TTC549 (cell line): ENCODE measurements around the gene CFAP45.

Experiments
- FAIRE-seq: peaks from 2 replicates; lab custom pipeline; 2012; peaks lifted over from hg19 to GRCh38; lab: Jason Lieb, UNC

Gene CFAP45

GRCh38 chr1:159935719-159936272 is 35.8 kb upstream of the CFAP45 start:
- FAIRE-seq, result no peak

GRCh38 chr1:159935305-159935704 is 35.3 kb upstream of the CFAP45 start:
- FAIRE-seq, result no peak

DNA sequence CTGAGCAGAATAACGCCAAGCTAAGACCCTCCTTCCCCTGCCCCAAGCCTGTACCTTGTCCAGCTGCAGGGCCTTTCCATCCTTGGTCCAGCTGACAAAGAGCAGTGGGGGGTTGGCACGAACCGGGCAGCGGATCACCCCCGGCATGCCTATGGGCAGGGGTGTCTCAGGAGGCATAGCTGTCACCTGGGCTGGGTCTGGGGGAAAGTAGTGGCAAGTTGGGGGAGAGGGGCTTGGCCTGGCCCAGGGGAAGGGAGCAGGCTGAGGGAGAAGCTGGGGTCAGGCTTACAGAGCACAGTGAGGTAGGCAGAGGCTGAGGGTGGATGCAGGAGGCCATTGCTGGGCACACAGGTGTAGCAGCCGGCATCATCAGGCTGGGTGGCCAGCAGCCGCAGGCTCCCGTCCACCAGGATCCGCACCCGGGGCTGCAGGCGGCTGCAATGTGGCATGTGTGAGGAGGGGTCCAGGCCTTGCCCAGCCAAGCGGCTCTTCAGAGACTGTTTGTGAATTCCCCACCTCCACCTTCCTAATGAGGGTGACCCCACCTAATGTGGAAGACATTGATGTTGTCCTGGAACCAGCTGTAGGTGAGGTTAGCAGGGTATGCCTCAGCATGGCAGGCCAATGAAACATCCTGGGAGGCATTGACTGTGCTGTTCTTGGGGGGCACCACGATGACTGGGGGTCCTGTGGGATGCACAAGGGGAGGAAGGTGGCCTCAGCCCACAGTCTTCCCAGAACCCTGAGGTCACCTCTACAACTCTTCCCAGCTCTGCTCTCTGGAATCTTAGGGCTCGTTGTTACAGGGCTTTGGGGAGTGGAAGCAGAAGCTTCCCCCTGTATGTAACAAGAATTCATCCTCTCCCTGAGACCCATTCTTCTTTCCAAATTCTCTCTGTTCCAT is 34.4 kb upstream of the CFAP45 start:
- no peak for FAIRE-seq

DNA sequence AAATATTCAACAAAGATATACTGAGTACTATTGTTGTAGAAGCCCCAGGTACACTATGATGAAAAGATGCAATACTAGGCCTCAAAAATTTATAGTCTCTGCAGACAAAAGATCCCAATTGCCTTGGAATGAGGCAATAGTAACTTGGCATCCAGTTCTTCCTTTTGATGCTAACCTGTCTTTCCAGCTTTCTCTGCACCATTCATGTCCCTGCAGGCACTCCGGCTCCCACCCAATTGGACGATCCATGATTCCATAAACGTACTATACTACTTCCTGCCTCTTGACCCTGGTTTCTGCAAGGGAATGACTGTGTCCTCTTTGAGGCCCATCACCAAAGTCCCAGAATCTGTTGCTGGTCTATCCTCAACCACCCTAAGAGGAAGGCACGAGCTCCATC is 33.4 kb upstream of the CFAP45 start:
- FAIRE-seq, result no peak

DNA sequence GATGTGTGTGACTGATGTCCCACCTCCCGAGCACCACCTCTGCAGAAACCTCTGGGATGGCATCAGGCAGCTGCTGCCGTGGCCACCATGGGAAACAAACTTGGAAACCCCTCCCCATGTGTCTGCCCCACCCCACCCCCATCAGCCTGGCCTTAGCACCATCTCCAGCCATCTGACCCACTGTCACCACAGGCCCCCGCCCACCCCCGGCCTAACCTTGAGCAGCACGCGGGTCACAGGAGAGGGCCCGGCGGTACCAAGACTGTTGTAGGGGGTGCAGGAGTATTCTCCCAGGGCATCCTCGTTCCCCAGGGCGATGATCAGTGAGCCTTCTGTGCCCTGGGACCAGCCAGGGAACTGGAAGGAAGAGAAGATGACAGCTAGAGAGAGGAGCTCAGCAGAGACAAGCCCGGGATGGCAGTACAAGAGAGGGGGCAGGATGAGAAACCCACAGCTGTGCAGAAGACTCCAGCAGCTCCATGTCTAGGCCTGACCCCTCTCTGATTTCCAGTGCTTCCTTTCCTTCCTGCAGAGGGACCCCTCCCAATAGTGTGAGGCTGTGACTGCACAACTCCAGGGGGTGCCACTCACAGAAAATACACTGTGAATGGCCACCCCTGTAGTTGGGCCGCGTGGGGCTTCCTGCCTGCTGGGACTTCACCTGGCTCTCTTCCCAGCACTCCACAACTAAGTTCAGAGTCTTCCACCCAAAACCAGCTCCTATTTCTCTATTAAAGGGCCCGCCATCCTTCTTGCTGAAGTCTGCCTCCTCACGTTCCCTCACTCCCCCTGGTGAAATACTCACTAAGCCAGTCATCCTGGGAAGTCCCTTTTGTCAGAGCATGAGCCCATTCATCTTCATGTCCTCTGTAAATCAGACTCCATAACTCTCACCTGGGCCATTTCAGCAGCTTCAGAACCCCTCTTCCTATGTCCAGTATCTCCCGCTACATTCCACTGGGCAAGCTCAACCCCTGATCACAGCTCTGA is 32.6 kb upstream of the CFAP45 start:
- FAIRE-seq, result no peak

GRCh38 chr1:159931795-159932173 is 31.8 kb upstream of the CFAP45 start:
- no peak for FAIRE-seq

- FAIRE-seq, result no peak
Observed at GRCh38 chr1:159931101-159931794, 31.3 kb upstream of the CFAP45 start.

- no peak for FAIRE-seq
Observed at GRCh38 chr1:159930634-159931033, 30.7 kb upstream of the CFAP45 start.

- FAIRE-seq, result no peak
Observed at GRCh38 chr1:159930216-159930615, 30.3 kb upstream of the CFAP45 start.

DNA sequence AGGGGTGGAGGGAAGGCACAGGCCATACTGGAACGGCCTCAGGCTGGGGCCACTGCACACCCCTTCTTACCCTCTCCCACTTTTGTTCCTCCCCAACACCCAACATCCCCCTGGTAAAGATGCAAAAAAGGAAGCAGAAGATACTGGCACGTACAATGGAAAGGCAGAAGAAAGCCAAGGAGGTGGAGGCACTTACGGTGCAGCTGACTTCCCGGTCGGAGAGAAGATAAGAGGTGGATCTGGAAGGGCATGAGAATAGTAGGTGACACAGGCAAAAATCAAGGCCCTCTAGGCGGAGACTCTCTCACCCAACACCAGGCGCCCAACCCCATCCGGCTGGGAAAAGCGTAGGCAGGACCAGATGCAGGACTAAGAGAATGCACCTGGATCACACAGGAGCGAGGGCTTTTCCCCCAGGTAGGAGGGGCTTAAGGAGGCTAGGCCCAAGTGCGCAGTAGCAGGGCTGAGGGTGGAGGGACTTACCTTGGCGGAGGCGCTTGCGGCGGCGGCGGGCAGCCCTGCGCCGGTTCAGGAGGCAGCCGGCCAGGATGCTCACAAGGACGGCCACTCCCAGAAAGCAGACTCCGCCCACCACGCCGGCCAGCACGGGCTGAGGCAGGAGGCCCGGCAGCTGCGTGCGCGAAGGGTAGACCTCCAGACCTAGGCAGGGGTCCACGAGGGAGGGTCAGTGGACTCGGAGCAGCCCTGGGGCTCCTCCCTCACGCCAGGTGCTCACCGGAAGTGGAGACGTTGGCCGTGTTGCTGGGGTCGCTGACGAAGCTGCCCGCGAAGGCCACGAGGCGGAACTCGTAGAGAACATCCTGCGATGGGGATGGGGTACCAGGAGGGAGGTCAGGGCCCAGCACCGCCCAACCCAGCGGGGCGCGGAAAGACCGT is 29.4 kb upstream of the CFAP45 start:
- FAIRE-seq, result no peak

- no peak for FAIRE-seq
Observed at GRCh38 chr1:159928491-159929050, 28.6 kb upstream of the CFAP45 start.

GRCh38 chr1:159927849-159928431 is 28.0 kb upstream of the CFAP45 start:
- FAIRE-seq, result no peak

GRCh38 chr1:159927211-159927848 is 27.4 kb upstream of the CFAP45 start:
- no peak for FAIRE-seq

- no peak for FAIRE-seq
Observed at GRCh38 chr1:159925719-159926078, 25.7 kb upstream of the CFAP45 start.

DNA sequence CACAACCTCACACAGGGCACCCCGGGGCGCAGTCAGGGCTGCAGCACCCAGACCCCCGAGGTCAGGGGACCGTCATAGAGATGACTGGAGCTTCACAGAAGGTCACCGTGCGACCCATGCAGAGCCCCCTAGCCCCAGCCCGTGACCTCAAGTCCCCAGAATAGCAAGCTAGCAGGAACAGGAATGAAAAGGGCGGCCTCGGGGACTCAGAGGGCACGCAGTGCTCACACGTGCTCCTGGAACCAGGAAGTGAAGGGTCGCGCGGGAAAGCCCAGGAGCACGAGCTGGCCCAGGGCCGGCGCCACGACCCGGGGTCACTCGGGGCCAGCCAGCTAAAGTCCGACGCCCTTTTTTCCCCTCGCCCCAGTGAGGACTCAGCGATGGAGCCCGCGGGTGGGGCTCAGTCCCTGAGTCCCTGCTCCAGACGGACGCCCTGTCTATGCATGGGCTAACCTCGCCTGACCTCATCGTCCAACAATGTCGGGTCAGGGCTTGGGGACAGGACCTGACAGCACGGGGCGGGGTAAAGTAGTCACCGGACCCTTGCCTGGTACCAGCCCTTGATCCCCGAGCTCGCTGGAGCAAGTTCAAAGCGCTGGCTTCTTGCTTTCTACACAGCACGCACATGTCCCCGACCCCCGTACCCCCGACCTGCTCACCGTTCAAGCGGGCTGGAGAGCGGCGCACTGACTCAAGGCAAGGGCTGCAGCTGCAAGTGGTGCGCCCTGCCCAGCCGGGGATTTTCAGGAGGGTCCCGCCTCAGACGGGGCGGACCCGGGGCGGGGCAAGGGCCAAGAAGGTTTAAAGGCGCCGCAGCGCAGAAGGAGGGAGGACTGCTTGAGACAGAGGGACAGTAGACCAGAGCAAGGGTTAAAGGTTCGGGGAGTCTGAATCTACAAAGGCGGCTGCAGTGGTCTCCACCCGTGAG is 25.1 kb upstream of the CFAP45 start, which contains the start of gene TAGLN2:
TAGLN2 (minus strand) TSS at position 717 of the 928 bp plus-strand sequence. CDS start 4,998 bp downstream, outside the sequence.
- no peak for FAIRE-seq

DNA sequence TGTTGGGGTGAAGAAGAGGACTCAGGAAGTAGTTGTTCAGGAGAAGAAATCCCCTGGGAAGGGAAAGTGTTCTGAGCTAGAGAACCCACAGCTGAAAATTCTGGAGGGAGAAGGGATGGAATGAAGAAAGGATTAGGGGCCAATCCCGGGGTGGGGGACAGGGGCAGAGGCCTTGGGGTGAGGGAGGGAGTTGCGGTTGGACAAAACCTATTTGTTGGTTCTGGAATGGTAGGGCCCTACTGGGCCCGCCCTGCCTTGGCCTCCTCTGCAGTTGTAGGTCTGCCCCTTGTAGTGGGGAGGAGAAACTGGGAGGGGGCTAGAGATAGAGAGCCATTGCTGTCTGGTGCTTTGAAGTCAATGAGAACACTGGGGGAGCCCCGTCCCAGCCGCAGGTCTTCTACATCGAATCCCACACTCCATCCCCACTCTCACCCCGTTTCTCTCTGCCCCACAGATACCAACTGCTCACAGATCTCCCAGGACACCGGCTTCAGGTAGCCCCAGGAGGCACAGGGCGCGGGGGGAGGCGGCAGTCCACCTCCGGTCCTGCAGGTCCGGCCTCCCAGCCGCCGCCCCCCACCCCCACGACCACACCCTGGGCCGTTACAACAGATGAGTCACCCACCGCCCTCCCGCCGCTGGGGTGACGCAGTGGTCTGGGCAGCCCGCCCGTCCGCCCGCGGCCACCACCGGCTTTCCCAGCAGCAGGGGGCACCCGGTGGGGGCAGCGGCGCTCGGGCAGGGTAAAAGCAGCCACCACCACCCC is 24.2 kb upstream of the CFAP45 start:
- FAIRE-seq, result no peak

DNA sequence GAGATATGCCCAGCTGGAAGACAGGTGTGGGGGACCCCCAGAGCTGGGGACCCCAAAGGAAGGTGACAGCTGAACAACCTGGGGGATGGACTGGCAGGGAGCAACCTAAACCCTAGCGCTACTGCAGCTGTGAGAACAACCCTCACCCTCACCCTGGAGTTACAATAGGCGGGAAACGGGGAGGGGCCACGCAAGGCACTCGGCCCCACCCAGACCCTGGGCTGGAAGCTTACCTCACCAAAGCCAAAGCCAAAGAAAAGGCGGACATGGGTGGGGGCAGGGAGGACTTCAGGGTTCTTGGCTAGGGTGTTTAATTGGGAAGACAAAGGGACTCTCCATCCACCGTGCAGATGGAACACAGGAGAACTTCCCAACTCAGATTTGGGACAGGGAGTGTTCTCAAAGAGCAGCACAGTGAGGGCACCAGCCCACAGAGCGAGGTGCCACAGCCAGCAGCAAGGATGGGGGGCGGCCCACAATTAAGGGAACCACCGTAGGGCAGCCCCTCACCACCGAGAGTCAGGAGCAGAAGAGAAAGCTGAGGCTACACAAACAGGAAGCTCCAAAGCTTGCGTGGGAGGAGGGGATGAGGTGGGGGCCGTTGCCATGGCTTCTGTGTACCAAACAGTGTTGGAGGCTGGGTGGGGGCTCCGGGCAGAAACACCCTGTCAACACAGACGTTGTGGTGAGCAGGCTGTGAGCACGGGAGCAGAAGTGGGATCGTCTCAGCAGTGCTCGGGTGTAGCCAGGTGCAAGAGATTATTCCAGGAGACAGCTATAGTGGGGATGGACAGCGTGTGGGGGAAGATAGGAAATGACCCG is 23.4 kb upstream of the CFAP45 start:
- no peak for FAIRE-seq
